Measurements from ENCODE around the gene OTULIN.

OTULIN gene

DNA sequence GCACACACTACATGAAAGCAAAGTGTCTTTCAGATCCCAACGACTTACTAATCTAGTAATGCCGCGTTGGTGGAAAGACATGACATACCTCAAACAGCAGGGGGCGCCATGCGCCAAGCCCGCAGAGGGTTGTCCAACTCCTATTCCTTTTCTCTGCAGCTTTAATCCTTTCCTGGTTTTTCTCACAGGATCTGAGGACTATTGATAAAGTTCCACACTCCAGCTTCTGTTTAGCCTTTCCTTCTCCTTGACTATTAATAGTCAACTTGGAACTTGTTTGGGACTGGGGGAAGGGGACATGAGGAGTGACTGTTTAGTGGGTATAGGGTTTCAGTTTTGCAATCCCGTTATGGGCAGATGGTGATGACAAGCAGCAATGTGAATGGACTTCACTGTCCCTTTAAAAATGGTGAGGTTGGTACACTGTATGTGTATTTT lies 62.9 kb downstream of the OTULIN start:
- peaks cover 8% of the 10 kb centered on the region for H3K27me3 ChIP-seq (ENCODE audit: insufficient read depth, poor library complexity, severe bottlenecking)
- no peak overlapping the region for H3K27ac ChIP-seq (replicated peaks)
- no peak overlapping the region for H3K4me3 ChIP-seq (replicated peaks; ENCODE audit: insufficient read depth, low read length)
- TF ChIP-seq, protein P1, sequence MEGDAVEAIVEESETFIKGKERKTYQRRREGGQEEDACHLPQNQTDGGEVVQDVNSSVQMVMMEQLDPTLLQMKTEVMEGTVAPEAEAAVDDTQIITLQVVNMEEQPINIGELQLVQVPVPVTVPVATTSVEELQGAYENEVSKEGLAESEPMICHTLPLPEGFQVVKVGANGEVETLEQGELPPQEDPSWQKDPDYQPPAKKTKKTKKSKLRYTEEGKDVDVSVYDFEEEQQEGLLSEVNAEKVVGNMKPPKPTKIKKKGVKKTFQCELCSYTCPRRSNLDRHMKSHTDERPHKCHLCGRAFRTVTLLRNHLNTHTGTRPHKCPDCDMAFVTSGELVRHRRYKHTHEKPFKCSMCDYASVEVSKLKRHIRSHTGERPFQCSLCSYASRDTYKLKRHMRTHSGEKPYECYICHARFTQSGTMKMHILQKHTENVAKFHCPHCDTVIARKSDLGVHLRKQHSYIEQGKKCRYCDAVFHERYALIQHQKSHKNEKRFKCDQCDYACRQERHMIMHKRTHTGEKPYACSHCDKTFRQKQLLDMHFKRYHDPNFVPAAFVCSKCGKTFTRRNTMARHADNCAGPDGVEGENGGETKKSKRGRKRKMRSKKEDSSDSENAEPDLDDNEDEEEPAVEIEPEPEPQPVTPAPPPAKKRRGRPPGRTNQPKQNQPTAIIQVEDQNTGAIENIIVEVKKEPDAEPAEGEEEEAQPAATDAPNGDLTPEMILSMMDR (IDR thresholded peaks at IDR 0.05; ENCODE audit: insufficient read depth, low read length): peak; percentile 94
- no peak for TF ChIP-seq GABPA (IDR thresholded peaks at IDR 0.05; ENCODE audit: low read depth)
- TF ChIP-seq POLR2AphosphoS5 (IDR thresholded peaks at IDR 0.05; ENCODE audit: low read depth): no peak
- TF ChIP-seq SPI1 (IDR thresholded peaks at IDR 0.05; ENCODE audit: borderline replicate concordance, low read depth): no peak
- TF ChIP-seq, protein P2, sequence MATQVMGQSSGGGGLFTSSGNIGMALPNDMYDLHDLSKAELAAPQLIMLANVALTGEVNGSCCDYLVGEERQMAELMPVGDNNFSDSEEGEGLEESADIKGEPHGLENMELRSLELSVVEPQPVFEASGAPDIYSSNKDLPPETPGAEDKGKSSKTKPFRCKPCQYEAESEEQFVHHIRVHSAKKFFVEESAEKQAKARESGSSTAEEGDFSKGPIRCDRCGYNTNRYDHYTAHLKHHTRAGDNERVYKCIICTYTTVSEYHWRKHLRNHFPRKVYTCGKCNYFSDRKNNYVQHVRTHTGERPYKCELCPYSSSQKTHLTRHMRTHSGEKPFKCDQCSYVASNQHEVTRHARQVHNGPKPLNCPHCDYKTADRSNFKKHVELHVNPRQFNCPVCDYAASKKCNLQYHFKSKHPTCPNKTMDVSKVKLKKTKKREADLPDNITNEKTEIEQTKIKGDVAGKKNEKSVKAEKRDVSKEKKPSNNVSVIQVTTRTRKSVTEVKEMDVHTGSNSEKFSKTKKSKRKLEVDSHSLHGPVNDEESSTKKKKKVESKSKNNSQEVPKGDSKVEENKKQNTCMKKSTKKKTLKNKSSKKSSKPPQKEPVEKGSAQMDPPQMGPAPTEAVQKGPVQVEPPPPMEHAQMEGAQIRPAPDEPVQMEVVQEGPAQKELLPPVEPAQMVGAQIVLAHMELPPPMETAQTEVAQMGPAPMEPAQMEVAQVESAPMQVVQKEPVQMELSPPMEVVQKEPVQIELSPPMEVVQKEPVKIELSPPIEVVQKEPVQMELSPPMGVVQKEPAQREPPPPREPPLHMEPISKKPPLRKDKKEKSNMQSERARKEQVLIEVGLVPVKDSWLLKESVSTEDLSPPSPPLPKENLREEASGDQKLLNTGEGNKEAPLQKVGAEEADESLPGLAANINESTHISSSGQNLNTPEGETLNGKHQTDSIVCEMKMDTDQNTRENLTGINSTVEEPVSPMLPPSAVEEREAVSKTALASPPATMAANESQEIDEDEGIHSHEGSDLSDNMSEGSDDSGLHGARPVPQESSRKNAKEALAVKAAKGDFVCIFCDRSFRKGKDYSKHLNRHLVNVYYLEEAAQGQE (IDR thresholded peaks at IDR 0.05; ENCODE audit: insufficient replicate concordance, low read depth): no peak
- DNase-seq (ENCODE audit: low read depth in 1 of 2, low spot score in 1 of 2): peak; percentile 28 to 58

DNA sequence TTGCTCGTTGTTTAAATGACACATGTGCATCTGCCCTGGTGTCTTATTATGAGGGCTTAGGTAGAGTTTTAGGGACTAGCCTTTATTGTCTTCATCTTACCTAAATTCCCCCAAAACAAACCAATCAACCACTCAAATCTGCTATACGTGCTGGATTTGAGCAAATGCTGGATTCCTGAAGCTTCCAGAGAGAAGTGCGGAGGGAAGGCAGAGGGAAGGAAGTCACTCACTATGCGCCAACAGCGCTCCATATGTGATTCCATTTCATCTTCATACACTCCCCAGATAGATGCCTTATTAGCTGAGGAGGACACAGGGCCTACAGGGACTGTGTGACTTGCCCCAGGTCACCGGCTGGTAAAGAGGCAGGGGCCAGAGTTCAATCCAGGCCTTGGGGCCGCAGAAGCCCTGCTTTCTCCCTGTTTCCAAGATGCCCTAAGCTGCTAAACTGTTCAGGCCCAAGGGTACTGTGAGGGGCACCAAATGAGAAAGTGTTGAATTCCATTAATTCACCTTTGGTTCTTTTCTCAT lies 63.5 kb downstream of the OTULIN start:
- no peak overlapping the region for H3K27ac ChIP-seq (replicated peaks)
- TF ChIP-seq, protein P1 (IDR thresholded peaks at IDR 0.05; ENCODE audit: insufficient read depth, low read length): no peak
- no peak for TF ChIP-seq SPI1 (IDR thresholded peaks at IDR 0.05; ENCODE audit: borderline replicate concordance, low read depth)
- TF ChIP-seq, protein P2 (IDR thresholded peaks at IDR 0.05; ENCODE audit: insufficient replicate concordance, low read depth): no peak
- TF ChIP-seq POLR2AphosphoS5 (IDR thresholded peaks at IDR 0.05; ENCODE audit: low read depth): no peak
- no peak for TF ChIP-seq GABPA (IDR thresholded peaks at IDR 0.05; ENCODE audit: low read depth)
- H3K27me3 ChIP-seq (ENCODE audit: insufficient read depth, poor library complexity, severe bottlenecking): peaks cover 8% of the 10 kb centered on the region
- H3K4me3 ChIP-seq (replicated peaks; ENCODE audit: insufficient read depth, low read length): no peak overlapping the region
- no peak for DNase-seq (ENCODE audit: low read depth in 1 of 2, low spot score in 1 of 2)

DNA sequence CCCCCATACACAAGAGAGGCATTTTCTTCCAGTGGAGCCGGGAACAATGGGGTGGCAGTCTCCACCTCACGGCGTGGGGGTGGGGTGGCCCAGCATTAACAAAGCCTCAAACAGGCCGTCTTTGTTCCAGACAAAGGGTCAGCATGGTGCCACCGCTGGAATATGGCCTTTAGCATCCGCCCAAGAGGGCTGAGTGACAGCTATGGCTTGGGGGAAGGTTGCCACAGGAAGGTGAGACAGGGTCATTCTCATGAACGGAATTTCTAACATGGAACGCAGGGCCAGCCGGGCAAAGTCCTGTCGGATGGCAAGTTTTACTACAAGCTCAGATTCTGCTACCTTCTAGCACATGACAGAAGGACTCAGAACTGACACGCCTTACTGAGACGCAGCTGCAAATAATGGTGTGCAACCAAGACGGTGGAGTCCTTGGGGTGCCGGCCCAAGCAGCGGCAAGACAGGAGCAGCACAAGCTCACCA lies 64.0 kb downstream of the OTULIN start:
- Histone ChIP-seq H3K4me3 (replicated peaks; ENCODE audit: insufficient read depth, low read length) (no peak overlapping the region), H3K27me3 (ENCODE audit: insufficient read depth, poor library complexity, severe bottlenecking) (peaks cover 8% of the 10 kb centered on the region), H3K27ac (replicated peaks) (no peak overlapping the region)
- TF ChIP-seq, protein P2 (IDR thresholded peaks at IDR 0.05; ENCODE audit: insufficient replicate concordance, low read depth): no peak
- DNase-seq (ENCODE audit: low read depth in 1 of 2, low spot score in 1 of 2): no peak

Measured in HL-60 (cell line).